HEK293T (cell line): ENCODE results near the gene JMJD7.

ENCODE experiments used
- CTCF ChIA-PET: fragments of 350-600 bp; formaldehyde crosslinking; extraction: SDS; loops from one replicate; lab custom pipeline; 2021; ENCODE audit warnings: antibody characterized with exemption, inconsistent platforms; lab: Yijun Ruan, JAX
- POLR2A ChIA-PET: fragments of 350-600 bp; formaldehyde crosslinking; extraction: SDS; loops from one replicate; lab custom pipeline; 2020; ENCODE audit warnings: antibody characterized with exemption, inconsistent platforms; lab: Yijun Ruan, JAX
- DNase-seq: peaks from one replicate; pipeline ENCODE4 v3.0.0; 2012; ENCODE audit warnings: mixed read lengths; ENCODE audit errors: extremely low spot score
- ARNT ChIP-seq: fragments of 450-650 bp; IDR thresholded peaks from 2 replicates; pipeline ENCODE4 v1.6.1; 2017; ENCODE audit warnings: mild to moderate bottlenecking
- BHLHE40 ChIP-seq: fragments of 450-650 bp; IDR thresholded peaks from 2 replicates; pipeline ENCODE4 v1.6.1; 2016; ENCODE audit warnings: mild to moderate bottlenecking, moderate library complexity, borderline replicate concordance
- CTBP1 ChIP-seq: fragments of 450-650 bp; IDR thresholded peaks from 2 replicates; pipeline ENCODE4 v1.6.1; 2016; ENCODE audit warnings: borderline replicate concordance
- ELF4 ChIP-seq: fragments of 450-650 bp; IDR thresholded peaks from 2 replicates; pipeline ENCODE4 v1.6.1; 2017; ENCODE audit warnings: antibody characterized with exemption
- FOXA1 ChIP-seq: fragments of 450-650 bp; IDR thresholded peaks from 2 replicates; pipeline ENCODE4 v1.6.1; 2016; ENCODE audit warnings: mild to moderate bottlenecking
- FOXK2 ChIP-seq: fragments of 450-650 bp; IDR thresholded peaks from 2 replicates; pipeline ENCODE4 v1.6.1; 2016; ENCODE audit warnings: mild to moderate bottlenecking
- FOXM1 ChIP-seq: fragments of 450-650 bp; IDR thresholded peaks from 2 replicates; pipeline ENCODE4 v1.6.1; 2017; ENCODE audit warnings: mild to moderate bottlenecking, borderline replicate concordance
- HDGF ChIP-seq: fragments of 450-650 bp; IDR thresholded peaks from 2 replicates; pipeline ENCODE4 v1.6.1; 2017; ENCODE audit warnings: antibody characterized with exemption, borderline replicate concordance
- L3MBTL2 ChIP-seq: fragments of 450-650 bp; conservative IDR thresholded peaks from 2 replicates; pipeline ENCODE4 v1.6.1; 2016; ENCODE audit warnings: mild to moderate bottlenecking
- LEF1 ChIP-seq: fragments of 450-650 bp; IDR thresholded peaks from 2 replicates; pipeline ENCODE4 v1.6.1; 2017; ENCODE audit warnings: mild to moderate bottlenecking, borderline replicate concordance
- NFRKB ChIP-seq: fragments of 450-650 bp; IDR thresholded peaks from 2 replicates; pipeline ENCODE4 v1.6.1; 2016; ENCODE audit warnings: mild to moderate bottlenecking, moderate library complexity
- SP1 ChIP-seq: fragments of 450-650 bp; IDR thresholded peaks from 2 replicates; pipeline ENCODE4 v1.6.1; 2017
- SUZ12 ChIP-seq: fragments of 450-650 bp; IDR thresholded peaks from 2 replicates; pipeline ENCODE4 v1.6.1; 2016; ENCODE audit warnings: mild to moderate bottlenecking
- TARDBP ChIP-seq: fragments of 450-650 bp; IDR thresholded peaks from 2 replicates; pipeline ENCODE4 v1.6.1; 2016
- ZNF384 ChIP-seq: fragments of 450-650 bp; IDR thresholded peaks from 2 replicates; pipeline ENCODE4 v1.6.1; 2016
- TF ChIP-seq, protein P1 (sequence below): fragments of 450-650 bp; IDR thresholded peaks from 2 replicates; pipeline ENCODE4 v1.6.1; 2016

The JMJD7 gene

GRCh38 chr15:41836713-41837454 is 9.0 kb downstream of the JMJD7 start:
- ChIA-PET POLR2A (no interaction called here), CTCF (no interaction called here)
- TF ChIP-seq SUZ12 (no peak), ARNT (no peak), FOXK2 (no peak), CTBP1 (no peak), L3MBTL2 (no peak), ELF4 (no peak), ZNF384 (no peak), FOXA1 (no peak), BHLHE40 (no peak), TARDBP (no peak), FOXM1 (no peak), LEF1 (no peak), NFRKB (no peak)
- TF ChIP-seq, protein P1, sequence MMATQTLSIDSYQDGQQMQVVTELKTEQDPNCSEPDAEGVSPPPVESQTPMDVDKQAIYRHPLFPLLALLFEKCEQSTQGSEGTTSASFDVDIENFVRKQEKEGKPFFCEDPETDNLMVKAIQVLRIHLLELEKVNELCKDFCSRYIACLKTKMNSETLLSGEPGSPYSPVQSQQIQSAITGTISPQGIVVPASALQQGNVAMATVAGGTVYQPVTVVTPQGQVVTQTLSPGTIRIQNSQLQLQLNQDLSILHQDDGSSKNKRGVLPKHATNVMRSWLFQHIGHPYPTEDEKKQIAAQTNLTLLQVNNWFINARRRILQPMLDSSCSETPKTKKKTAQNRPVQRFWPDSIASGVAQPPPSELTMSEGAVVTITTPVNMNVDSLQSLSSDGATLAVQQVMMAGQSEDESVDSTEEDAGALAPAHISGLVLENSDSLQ = no peak
- no peak for DNase-seq

DNA sequence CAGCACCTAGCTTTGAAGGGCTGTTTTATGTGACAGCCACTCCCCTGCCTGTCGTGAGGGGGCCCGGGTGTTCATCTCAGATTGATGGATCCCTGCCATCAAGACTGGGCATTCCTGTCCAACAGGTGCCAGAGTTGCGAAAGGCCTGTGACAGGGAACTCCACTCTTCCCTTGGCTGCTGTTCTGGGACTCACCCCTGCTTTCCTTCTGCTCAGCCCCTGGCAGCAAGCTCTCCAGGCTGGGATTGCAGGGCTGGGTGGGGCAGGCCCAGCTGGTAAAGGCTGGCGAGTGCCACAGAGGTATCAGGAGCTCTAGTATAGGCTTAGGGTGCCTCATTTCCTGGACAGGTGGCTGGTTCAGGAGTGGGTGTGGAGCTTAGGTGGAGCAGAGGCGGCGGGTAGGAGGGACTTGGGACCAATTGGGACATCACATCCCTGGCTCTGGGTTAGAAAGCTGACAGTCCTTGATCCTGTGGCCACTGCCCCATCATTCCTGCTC is 10.6 kb downstream of the JMJD7 start, which contains the start of gene PLA2G4B:
Gene PLA2G4B, plus strand, starts transcription at position 448 of the 498 bp plus-strand sequence. CDS start 67 bp downstream, outside the sequence.
- TF ChIP-seq SP1 = no peak
- no peak for TF ChIP-seq ZNF384
- TF ChIP-seq NFRKB = no peak
- TF ChIP-seq HDGF = no peak
- TF ChIP-seq FOXM1 = no peak
- TF ChIP-seq ELF4 = no peak
- no peak for TF ChIP-seq ARNT
- no peak for TF ChIP-seq FOXK2
- no peak for TF ChIP-seq TARDBP
- TF ChIP-seq CTBP1 = no peak
- no peak for TF ChIP-seq SUZ12
- TF ChIP-seq LEF1 = no peak
- TF ChIP-seq L3MBTL2 = no peak
- TF ChIP-seq, protein P1 = no peak
- no peak for TF ChIP-seq BHLHE40
- no peak for TF ChIP-seq FOXA1
- CTCF ChIA-PET = interaction anchor here (1.4 kb wide), 1 partner anchor 31 kb away, joined by 3 read pairs; no protein-coding TSS in a partner anchor
- no peak for DNase-seq
- POLR2A ChIA-PET = no interaction called here

DNA sequence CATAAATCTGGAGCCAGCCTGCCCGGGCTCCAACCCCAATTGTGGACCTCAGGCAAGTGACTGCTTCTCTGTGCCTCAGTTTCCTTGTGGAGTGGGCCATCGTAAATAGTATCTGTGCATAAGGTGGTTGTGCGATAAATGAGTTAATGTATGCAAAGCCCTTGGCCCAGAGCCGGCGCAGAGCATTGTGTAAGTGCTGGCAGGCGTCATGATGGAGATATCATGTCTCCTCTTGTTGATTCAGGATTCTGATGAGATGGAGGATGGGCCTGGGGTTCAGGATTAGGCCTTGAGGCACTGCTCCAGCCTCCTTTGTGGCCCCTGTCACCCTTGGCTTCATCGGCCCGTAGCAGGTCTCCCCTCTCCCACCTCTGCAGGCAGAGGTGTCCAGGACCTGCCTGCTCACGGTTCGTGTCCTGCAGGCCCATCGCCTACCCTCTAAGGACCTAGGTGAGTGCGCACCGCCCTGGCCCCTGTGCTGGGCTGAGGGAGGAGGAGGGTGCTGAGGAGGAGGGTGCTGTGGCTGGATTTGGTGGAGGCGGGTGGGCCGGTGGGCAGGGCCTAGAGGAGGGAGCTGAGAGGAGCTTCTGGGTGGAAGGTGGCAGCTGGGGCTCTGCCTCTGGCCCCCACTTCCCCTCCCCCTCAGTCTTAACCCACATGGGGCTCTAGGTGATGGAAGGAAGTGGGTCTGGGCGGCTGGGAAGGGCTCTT is 12.0 kb downstream of the JMJD7 start:
- TF ChIP-seq FOXA1 (no peak), L3MBTL2 (no peak), ELF4 (no peak), LEF1 (no peak), HDGF (no peak), SUZ12 (no peak), TARDBP (no peak), CTBP1 (no peak), FOXM1 (no peak), SP1 (no peak), NFRKB (no peak), ZNF384 (no peak), FOXK2 (no peak), BHLHE40 (no peak), ARNT (no peak)
- TF ChIP-seq, protein P1 = no peak
- ChIA-PET POLR2A (no interaction called here), CTCF (interaction anchor here (1.4 kb wide), 1 partner anchor 29 kb away, joined by 3 read pairs; no protein-coding TSS in a partner anchor)
- no peak for DNase-seq

- no peak for DNase-seq
- TF ChIP-seq, protein P1 = no peak
- no peak for TF ChIP-seq SP1
- TF ChIP-seq FOXM1 = no peak
- TF ChIP-seq NFRKB = no peak
- no peak for TF ChIP-seq BHLHE40
- no peak for TF ChIP-seq SUZ12
- no peak for TF ChIP-seq TARDBP
- no peak for TF ChIP-seq ARNT
- TF ChIP-seq HDGF = no peak
- no peak for TF ChIP-seq FOXA1
- no peak for TF ChIP-seq ZNF384
- TF ChIP-seq FOXK2 = no peak
- ChIA-PET POLR2A (no interaction called here), CTCF (no interaction called here)
These were observed 12.8 kb downstream of the JMJD7 start for GRCh38 chr15:41840673-41841072.

DNA sequence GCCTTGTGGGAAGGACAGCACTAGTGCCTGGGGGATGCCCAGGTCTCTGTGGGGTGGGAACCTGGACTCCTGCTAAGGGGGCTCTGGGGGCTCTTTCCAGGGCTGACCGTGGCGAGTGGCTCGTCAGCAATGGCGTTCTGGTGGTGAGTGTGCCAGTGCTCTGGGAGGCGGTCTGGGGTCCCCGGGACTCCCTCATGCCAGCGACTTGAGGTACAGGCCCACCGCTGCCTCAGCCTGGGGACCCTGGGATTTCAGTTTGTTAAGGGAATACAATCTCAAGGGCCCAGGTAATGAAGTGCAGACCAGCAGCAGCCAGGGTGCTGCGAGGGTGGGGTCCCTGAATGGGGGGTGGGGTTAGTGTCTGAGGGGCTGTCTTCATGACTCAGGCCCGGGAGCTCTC is 13.2 kb downstream of the JMJD7 start:
- CTCF ChIA-PET = no interaction called here
- POLR2A ChIA-PET = no interaction called here
- TF ChIP-seq SUZ12 (no peak), HDGF (no peak), ELF4 (no peak), LEF1 (no peak), ZNF384 (no peak), CTBP1 (no peak), NFRKB (no peak), BHLHE40 (no peak), FOXM1 (no peak), ARNT (no peak), FOXA1 (no peak), FOXK2 (no peak), TARDBP (no peak), SP1 (no peak), L3MBTL2 (no peak)
- TF ChIP-seq, protein P1 = no peak
- DNase-seq = no peak
